ENCODE measurements around the gene TNPO3. TPM values are rescaled to one million over a fixed set of nuclear protein-coding genes. Genes with fewer than 3 reads are reported as not detected.

TNPO3 gene
- total RNA-seq, 3 donors from 2014 or later (not counting 1 experiment from before 2014, with no cell fraction given), result 33.9 to 41.1 (median 37.9) TPM

DNA sequence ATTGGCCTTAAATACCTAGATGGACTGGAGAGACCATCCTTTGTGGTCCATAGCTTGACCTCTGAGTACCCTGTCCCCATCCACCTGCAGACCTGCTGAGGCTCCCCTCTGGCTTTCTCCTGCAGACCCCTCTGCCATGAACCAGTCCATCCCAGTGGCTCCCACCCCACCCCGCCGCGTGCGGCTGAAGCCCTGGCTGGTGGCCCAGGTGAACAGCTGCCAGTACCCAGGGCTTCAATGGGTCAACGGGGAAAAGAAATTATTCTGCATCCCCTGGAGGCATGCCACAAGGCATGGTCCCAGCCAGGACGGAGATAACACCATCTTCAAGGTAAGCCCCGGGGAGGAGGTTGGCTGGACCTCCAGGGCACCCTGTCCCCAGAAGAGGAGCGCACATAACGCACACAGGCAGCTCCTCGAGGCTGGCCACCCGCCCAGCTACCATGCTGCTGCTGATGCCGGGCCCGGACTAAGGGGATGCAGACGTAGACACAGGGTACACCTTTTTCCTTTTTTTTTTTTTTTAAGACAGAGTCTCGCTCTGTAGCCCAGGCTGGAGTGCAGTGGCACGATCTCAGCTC, 112.9 kb downstream of the TNPO3 start:
- H3K4me1 Mint-ChIP-seq, result peaks cover 29 to 35% of the 10 kb centered on the region in 2 donors
- no peaks in the 10 kb centered on the region for H3K27me3 ChIP-seq (ENCODE audit: control insufficient read depth, insufficient read depth, low read length)
- no peaks in the 10 kb centered on the region for H3K9me3 ChIP-seq (ENCODE audit: control insufficient read depth, insufficient read depth, low read length)
- TF ChIP-seq, protein P1, sequence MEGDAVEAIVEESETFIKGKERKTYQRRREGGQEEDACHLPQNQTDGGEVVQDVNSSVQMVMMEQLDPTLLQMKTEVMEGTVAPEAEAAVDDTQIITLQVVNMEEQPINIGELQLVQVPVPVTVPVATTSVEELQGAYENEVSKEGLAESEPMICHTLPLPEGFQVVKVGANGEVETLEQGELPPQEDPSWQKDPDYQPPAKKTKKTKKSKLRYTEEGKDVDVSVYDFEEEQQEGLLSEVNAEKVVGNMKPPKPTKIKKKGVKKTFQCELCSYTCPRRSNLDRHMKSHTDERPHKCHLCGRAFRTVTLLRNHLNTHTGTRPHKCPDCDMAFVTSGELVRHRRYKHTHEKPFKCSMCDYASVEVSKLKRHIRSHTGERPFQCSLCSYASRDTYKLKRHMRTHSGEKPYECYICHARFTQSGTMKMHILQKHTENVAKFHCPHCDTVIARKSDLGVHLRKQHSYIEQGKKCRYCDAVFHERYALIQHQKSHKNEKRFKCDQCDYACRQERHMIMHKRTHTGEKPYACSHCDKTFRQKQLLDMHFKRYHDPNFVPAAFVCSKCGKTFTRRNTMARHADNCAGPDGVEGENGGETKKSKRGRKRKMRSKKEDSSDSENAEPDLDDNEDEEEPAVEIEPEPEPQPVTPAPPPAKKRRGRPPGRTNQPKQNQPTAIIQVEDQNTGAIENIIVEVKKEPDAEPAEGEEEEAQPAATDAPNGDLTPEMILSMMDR (IDR thresholded peaks at IDR 0.05), result no peak
- no peak overlapping the region for H3K27ac ChIP-seq (ENCODE audit: low read length)
- no peaks in the 10 kb centered on the region for H3K9me3 Mint-ChIP-seq
- DNase-seq (no peak), ATAC-seq (no peak)
- H3K27me3 Mint-ChIP-seq (ENCODE audit: low read depth in 2 of 2), result peaks cover 0 to 6% of the 10 kb centered on the region in 2 donors
- no peak overlapping the region for H3K4me3 Mint-ChIP-seq
- H3K36me3 Mint-ChIP-seq, result no peaks in the 10 kb centered on the region
- intact Hi-C loops (cut with micrococcal nuclease), result no loop called here
- H3K4me1 ChIP-seq (ENCODE audit: control insufficient read depth, insufficient read depth, low read length), result peaks cover 43% of the 10 kb centered on the region
- H3K4me3 ChIP-seq (ENCODE audit: low read length), result no peak overlapping the region
- WGBS (ENCODE audit: insufficient coverage), result 95% methylated on average over 16 of the region's 16 CpGs
- peaks cover 13% of the 10 kb centered on the region for H3K36me3 ChIP-seq (ENCODE audit: control insufficient read depth, insufficient read depth, low read length)
- H3K27ac Mint-ChIP-seq, result no peak overlapping the region

DNA sequence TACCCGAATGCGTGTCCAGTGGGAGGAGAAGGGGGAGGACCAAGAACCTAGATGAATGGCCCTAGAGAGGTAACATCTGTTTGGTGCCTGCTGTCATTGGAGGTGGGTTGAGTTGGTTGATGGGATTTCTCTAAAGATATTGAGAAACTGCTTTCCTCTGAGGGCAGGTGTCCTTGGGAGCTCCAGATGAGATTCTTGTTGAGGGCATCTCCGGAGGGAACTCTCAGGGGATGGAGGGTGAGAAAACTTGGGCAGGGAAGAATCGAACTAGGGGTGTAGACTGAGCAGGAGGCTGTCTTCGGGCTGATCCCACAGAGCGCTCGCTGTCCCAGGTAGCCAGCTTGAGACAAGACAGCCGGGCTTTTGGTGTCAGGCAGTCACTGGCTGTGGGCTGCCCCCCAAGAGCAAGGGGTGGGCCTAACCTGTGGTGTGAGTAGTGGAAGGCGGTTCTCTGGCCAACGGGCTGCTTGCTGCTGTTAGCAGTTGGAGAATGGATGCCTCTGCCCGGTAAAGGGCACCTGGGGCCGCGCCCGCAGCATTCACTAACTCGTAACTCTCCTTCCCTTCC, 113.5 kb downstream of the TNPO3 start:
- Histone ChIP-seq H3K4me3 (ENCODE audit: low read length) (no peak overlapping the region), H3K27me3 (ENCODE audit: control insufficient read depth, insufficient read depth, low read length) (no peaks in the 10 kb centered on the region), H3K4me1 (ENCODE audit: control insufficient read depth, insufficient read depth, low read length) (peaks cover 43% of the 10 kb centered on the region), H3K36me3 (ENCODE audit: control insufficient read depth, insufficient read depth, low read length) (peaks cover 10% of the 10 kb centered on the region), H3K9me3 (ENCODE audit: control insufficient read depth, insufficient read depth, low read length) (no peaks in the 10 kb centered on the region), H3K27ac (ENCODE audit: low read length) (peak overlapping the region; percentile 79)
- DNase-seq (no peak), ATAC-seq (no peak)
- H3K4me1 Mint-ChIP-seq, result peaks cover 33 to 39% of the 10 kb centered on the region in 2 donors
- peaks cover 0 to 9% of the 10 kb centered on the region in 2 donors for H3K27me3 Mint-ChIP-seq (ENCODE audit: low read depth in 2 of 2)
- intact Hi-C loops (cut with micrococcal nuclease), result no loop called here
- H3K27ac Mint-ChIP-seq, result peak overlapping the region; percentile 75 to 93
- H3K4me3 Mint-ChIP-seq, result peak overlapping the region; percentile 84
- H3K36me3 Mint-ChIP-seq, result no peaks in the 10 kb centered on the region
- H3K9me3 Mint-ChIP-seq, result no peaks in the 10 kb centered on the region
- 69% methylated on average over 14 of the region's 15 CpGs for whole genome bisulfite sequencing (ENCODE audit: insufficient coverage)
- TF ChIP-seq, protein P1 (IDR thresholded peaks at IDR 0.05), result no peak

DNA sequence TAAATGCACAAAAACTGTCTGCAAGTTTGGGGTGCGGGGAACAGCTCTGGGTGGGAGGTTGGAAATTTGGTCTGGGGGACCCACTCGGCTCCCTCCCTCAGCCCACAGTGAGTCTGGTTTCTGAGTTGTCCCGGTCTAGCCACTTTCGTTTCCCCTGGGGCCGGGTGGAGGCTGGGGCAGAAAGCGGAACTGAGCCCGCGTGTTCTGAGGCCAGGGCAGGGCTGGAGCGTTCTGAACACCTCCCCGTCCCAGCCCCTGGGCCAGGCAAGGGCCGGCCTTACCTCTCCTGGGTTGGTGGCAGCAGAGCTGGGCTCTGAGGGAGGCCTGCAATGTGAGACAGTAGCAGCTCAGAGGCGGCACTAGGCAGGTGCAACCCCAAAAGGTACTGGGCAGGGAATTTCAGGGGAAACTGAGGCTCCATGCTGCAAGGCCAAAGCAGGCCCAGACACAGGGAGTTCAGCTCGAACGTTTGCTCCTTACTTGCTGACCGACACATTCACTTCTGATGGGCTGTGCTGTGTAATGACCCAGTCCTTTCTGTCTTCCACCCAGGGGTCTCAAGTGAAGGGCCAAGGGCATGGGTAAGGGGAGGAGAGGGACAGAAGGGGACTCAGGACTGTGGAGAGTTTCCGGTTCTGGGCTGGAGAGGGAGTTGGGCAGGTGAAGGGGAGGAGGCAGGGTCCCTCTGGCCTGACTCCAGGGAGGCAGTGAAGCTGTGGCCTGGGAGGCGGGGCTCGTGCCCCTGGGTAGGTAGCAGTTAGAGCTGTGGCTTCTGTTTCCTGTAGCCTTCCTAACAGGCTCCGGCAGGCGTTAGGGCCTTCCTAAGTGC, 114.2 kb downstream of the TNPO3 start:
- peaks cover 5% of the 10 kb centered on the region for H3K36me3 ChIP-seq (ENCODE audit: control insufficient read depth, insufficient read depth, low read length)
- peak overlapping the region; percentile 79 for H3K27ac ChIP-seq (ENCODE audit: low read length)
- Mint-ChIP-seq H3K27me3 (ENCODE audit: low read depth in 2 of 2) (peaks cover 0 to 9% of the 10 kb centered on the region in 2 donors), H3K4me3 (peak overlapping the region; percentile 84), H3K27ac (peak overlapping the region; percentile 75 to 93), H3K9me3 (no peaks in the 10 kb centered on the region), H3K4me1 (peaks cover 33 to 39% of the 10 kb centered on the region in 2 donors), H3K36me3 (no peaks in the 10 kb centered on the region)
- H3K9me3 ChIP-seq (ENCODE audit: control insufficient read depth, insufficient read depth, low read length), result no peaks in the 10 kb centered on the region
- TF ChIP-seq, protein P1 (IDR thresholded peaks at IDR 0.05), result no peak
- DNase-seq (peak in 1 of 2 donors; percentile 34), ATAC-seq (peak; percentile 64 to 75 (median 69))
- intact Hi-C loops (cut with micrococcal nuclease), result no loop called here
- peaks cover 43% of the 10 kb centered on the region for H3K4me1 ChIP-seq (ENCODE audit: control insufficient read depth, insufficient read depth, low read length)
- no peaks in the 10 kb centered on the region for H3K27me3 ChIP-seq (ENCODE audit: control insufficient read depth, insufficient read depth, low read length)
- peak overlapping the region; percentile 29 for H3K4me3 ChIP-seq (ENCODE audit: low read length)
- WGBS (ENCODE audit: insufficient coverage), result 16% methylated on average over 20 of the region's 20 CpGs

Measured in natural killer cell (primary cell).